GM12801 (cell line): ENCODE data around the gene VPS26A.

ENCODE experiments used
- TF ChIP-seq, protein P1 (sequence below): IDR thresholded peaks from one replicate; pipeline ENCODE4 v1.5.1; 2011; ENCODE audit warnings: control low read depth; ENCODE audit not compliant: insufficient read length; ENCODE audit errors: extremely low read depth

Gene VPS26A

DNA sequence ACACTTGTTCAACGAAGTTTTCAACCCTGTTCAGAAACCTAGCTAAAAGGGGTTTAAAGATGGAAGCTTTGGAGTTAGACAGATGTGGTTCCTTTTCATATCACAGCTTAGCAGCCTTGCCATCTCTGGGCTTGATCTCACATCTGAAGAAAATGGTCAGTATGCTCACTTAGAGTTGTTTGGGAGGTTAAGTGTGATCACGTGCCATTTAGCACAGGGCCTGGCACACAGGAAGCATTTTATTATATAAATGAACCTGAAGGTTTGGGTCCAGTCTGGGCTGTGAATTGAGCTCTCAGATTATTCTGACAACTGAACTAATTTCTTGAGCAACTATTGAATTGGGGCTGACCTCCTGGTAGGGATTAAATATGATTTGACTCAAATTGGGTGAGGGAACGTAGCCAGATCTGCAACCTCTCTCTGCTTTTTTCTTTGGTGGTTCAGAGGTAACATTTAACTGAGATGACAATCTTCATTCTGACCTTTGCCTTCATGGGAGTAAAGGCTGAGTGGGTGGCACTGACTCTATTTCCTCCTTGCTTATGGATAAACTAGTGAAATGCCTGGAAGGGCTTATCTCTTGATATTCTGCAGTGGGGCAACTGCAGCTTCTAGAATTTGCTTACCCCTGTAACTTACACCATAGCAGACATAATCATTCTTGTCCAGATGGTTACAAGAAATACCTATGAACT, 86.0 kb downstream of the VPS26A start:
- TF ChIP-seq, protein P1, sequence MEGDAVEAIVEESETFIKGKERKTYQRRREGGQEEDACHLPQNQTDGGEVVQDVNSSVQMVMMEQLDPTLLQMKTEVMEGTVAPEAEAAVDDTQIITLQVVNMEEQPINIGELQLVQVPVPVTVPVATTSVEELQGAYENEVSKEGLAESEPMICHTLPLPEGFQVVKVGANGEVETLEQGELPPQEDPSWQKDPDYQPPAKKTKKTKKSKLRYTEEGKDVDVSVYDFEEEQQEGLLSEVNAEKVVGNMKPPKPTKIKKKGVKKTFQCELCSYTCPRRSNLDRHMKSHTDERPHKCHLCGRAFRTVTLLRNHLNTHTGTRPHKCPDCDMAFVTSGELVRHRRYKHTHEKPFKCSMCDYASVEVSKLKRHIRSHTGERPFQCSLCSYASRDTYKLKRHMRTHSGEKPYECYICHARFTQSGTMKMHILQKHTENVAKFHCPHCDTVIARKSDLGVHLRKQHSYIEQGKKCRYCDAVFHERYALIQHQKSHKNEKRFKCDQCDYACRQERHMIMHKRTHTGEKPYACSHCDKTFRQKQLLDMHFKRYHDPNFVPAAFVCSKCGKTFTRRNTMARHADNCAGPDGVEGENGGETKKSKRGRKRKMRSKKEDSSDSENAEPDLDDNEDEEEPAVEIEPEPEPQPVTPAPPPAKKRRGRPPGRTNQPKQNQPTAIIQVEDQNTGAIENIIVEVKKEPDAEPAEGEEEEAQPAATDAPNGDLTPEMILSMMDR = no peak

DNA sequence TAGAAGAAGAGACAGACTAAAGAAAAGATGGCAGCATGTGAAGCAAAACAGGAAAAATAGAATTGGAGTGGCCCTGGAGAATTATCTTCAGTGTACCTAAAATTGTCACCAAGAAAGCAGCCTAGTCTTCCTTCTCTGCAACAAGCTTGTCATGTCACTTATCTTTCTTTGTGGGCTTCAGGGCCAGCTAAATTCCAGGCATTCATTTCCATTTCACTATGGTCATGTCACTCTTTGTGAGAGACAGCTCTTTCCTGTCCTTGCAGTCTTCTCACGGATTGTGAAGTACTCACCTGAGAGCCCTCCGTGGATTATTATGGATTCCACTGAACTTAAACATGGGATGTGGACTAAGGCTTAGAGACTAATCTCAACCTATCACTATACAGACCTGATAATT, 87.1 kb downstream of the VPS26A start:
- TF ChIP-seq, protein P1 = no peak

GRCh38 chr10:69211524-69211923, 87.5 kb downstream of the VPS26A start:
- TF ChIP-seq, protein P1 = no peak

GRCh38 chr10:69213591-69214311, 89.8 kb downstream of the VPS26A start:
- TF ChIP-seq, protein P1 = no peak

DNA sequence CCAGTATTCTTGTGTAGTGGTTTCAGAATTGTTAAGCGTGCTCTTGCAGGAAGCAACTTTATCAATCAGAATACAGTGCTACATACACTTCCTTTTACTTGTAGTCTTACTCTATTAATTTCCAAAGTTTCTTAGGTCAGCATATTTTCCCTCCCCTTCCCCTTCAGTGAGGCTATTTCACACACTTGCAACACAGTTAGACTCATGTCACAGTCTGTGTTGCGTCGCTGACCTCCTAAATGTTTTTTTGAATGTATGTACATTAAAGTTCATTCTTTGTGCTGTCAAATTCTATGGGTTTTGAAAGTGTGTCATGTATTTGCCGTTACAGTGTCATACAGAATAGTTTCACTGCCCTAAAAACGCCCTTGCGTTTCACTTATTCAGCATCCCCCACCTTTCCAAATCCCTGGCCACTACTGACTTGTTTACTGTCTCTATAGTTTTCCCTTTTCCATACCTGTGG, 90.7 kb downstream of the VPS26A start:
- TF ChIP-seq, protein P1 = no peak

- TF ChIP-seq, protein P1 = no peak
Measured at GRCh38 chr10:69215405-69216171, 91.6 kb downstream of the VPS26A start.

GRCh38 chr10:69216577-69217118, 92.7 kb downstream of the VPS26A start:
- TF ChIP-seq, protein P1 = no peak
